Measurements from ENCODE around the gene CCDC141. TPM values are rescaled to one million over a fixed set of nuclear protein-coding genes. Genes with fewer than 3 reads are reported as not detected.

Gene CCDC141
- total RNA-seq, 1 donor from 2014 or later = 25.7 TPM

GRCh38 chr2:178920916-178921513 lies 128.9 kb downstream of the CCDC141 start:
- H3K4me3 ChIP-seq = no peak overlapping the region
- H3K9me3 ChIP-seq = no peaks in the 10 kb centered on the region
- peak; percentile 60 for ATAC-seq
- H3K4me1 ChIP-seq = peaks cover 2% of the 10 kb centered on the region
- H3K27ac ChIP-seq = no peak overlapping the region
- TF ChIP-seq, protein P1, sequence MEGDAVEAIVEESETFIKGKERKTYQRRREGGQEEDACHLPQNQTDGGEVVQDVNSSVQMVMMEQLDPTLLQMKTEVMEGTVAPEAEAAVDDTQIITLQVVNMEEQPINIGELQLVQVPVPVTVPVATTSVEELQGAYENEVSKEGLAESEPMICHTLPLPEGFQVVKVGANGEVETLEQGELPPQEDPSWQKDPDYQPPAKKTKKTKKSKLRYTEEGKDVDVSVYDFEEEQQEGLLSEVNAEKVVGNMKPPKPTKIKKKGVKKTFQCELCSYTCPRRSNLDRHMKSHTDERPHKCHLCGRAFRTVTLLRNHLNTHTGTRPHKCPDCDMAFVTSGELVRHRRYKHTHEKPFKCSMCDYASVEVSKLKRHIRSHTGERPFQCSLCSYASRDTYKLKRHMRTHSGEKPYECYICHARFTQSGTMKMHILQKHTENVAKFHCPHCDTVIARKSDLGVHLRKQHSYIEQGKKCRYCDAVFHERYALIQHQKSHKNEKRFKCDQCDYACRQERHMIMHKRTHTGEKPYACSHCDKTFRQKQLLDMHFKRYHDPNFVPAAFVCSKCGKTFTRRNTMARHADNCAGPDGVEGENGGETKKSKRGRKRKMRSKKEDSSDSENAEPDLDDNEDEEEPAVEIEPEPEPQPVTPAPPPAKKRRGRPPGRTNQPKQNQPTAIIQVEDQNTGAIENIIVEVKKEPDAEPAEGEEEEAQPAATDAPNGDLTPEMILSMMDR (IDR thresholded peaks at IDR 0.05) = no peak
- intact Hi-C loops (cut with DNase I) = no loop called here
- no peak for DNase-seq
- no peaks in the 10 kb centered on the region for H3K27me3 ChIP-seq
- no peaks in the 10 kb centered on the region for H3K36me3 ChIP-seq

GRCh38 chr2:178917555-178917954 lies 132.4 kb downstream of the CCDC141 start:
- Histone ChIP-seq H3K4me1 (peaks cover 2% of the 10 kb centered on the region), H3K9me3 (no peaks in the 10 kb centered on the region), H3K36me3 (no peaks in the 10 kb centered on the region), H3K27me3 (no peaks in the 10 kb centered on the region), H3K4me3 (no peak overlapping the region), H3K27ac (no peak overlapping the region)
- no peak for DNase-seq
- peak; percentile 49 for ATAC-seq
- intact Hi-C loops (cut with DNase I) = loop anchor here (10.0 kb wide), 1 partner anchor 123 kb away; no protein-coding TSS in a partner anchor
- TF ChIP-seq, protein P1 (IDR thresholded peaks at IDR 0.05) = no peak

GRCh38 chr2:178915423-178916173 lies 134.3 kb downstream of the CCDC141 start:
- H3K36me3 ChIP-seq = no peaks in the 10 kb centered on the region
- no peaks in the 10 kb centered on the region for H3K27me3 ChIP-seq
- no peak for ATAC-seq
- intact Hi-C loops (cut with DNase I) = loop anchor here (10.0 kb wide), 1 partner anchor 121 kb away; no protein-coding TSS in a partner anchor
- H3K4me1 ChIP-seq = no peaks in the 10 kb centered on the region
- DNase-seq = no peak
- TF ChIP-seq, protein P1 (IDR thresholded peaks at IDR 0.05) = no peak
- H3K4me3 ChIP-seq = no peak overlapping the region
- no peak overlapping the region for H3K27ac ChIP-seq
- no peaks in the 10 kb centered on the region for H3K9me3 ChIP-seq

GRCh38 chr2:178914259-178914849 lies 135.6 kb downstream of the CCDC141 start:
- H3K27me3 ChIP-seq = no peaks in the 10 kb centered on the region
- H3K36me3 ChIP-seq = no peaks in the 10 kb centered on the region
- H3K27ac ChIP-seq = no peak overlapping the region
- ATAC-seq (peak; percentile 99), DNase-seq (peak; percentile 84)
- H3K9me3 ChIP-seq = no peaks in the 10 kb centered on the region
- TF ChIP-seq, protein P1 (IDR thresholded peaks at IDR 0.05) = peak; percentile 82
- no peaks in the 10 kb centered on the region for H3K4me1 ChIP-seq
- no peak overlapping the region for H3K4me3 ChIP-seq
- intact Hi-C loops (cut with DNase I) = loop anchor here (10.0 kb wide), 1 partner anchor 120 kb away; no protein-coding TSS in a partner anchor

DNA sequence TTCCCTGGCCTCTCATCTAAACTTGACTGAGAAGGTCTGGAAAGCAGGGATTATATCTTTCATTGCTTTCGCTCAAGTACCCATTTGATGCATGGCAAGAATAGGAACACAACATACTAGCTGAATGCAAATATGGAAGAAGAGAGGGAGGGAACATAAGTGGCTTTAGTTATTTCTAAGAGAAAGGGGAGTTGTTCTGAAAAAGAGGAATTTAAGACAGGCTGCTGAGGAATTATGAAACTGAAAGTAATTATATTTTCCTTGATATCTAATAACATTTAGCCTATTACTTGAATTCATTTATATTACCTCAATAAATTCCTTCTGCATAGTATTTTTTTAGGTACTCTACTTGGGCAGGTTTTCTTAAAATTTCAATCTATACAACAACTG lies 136.9 kb downstream of the CCDC141 start:
- Histone ChIP-seq H3K27me3 (no peaks in the 10 kb centered on the region), H3K36me3 (no peaks in the 10 kb centered on the region), H3K4me1 (no peaks in the 10 kb centered on the region), H3K4me3 (no peak overlapping the region), H3K9me3 (no peaks in the 10 kb centered on the region), H3K27ac (no peak overlapping the region)
- DNase-seq = no peak
- TF ChIP-seq, protein P1 (IDR thresholded peaks at IDR 0.05) = no peak
- ATAC-seq = peak; percentile 45
- intact Hi-C loops (cut with DNase I) = loop anchor here (10.0 kb wide), 1 partner anchor 118 kb away; no protein-coding TSS in a partner anchor
